OCI-LY3 (cell line): Measurements from ENCODE around the gene PTPN13.

ENCODE experiments used
- H2AFZ ChIP-seq: fragments of 200-600, 300-600 bp; shearing (Covaris generic); 2 replicates; pipeline ENCODE4 v1.6.0; 2014; ENCODE audit warnings: antibody characterized with exemption, low read depth, low read length
- H3K27ac ChIP-seq: fragments of 200-600, 300-600 bp; sonication (generic); 2 replicates; pipeline ENCODE4 v1.5.1; 2014; ENCODE audit warnings: mild to moderate bottlenecking, low read length, moderate library complexity, mixed read lengths
- H3K27me3 ChIP-seq: fragments of 200-600, 300-600 bp; sonication (generic); 2 replicates; pipeline ENCODE4 v1.6.1; 2014; ENCODE audit warnings: low read depth, low read length, mixed read lengths
- H3K36me3 ChIP-seq: fragments of 200-600, 300-600 bp; sonication (generic); replicated peaks from 2 replicates; pipeline ENCODE3; 2014; ENCODE audit warnings: low read depth, low read length, mixed read lengths
- H3K4me1 ChIP-seq: fragments of 300-600, 200-600 bp; sonication (generic); 2 replicates; pipeline ENCODE4 v1.6.1; 2014; ENCODE audit warnings: low read length, mixed read lengths
- H3K4me2 ChIP-seq: fragments of 200-600, 300-600 bp; sonication (generic); 2 replicates; pipeline ENCODE4 v1.6.1; 2014; ENCODE audit warnings: low read length, mixed read lengths
- H3K4me3 ChIP-seq: fragments of 300-600, 200-600 bp; sonication (generic); 2 replicates; pipeline ENCODE4 v1.5.1; 2014; ENCODE audit warnings: antibody characterized with exemption, mild to moderate bottlenecking, low read length, moderate library complexity
- H3K79me2 ChIP-seq: fragments of 300-600, 200-600 bp; shearing (Covaris generic); 2 replicates; pipeline ENCODE4 v1.6.1; 2014; ENCODE audit warnings: mild to moderate bottlenecking, low read length, mixed read lengths
- H3K9ac ChIP-seq: fragments of 300-600, 200-600 bp; shearing (Covaris generic); 2 replicates; pipeline ENCODE4 v1.6.0; 2014; ENCODE audit warnings: mild to moderate bottlenecking, low read length, moderate library complexity
- H3K9me3 ChIP-seq: fragments of 200-600, 300-600 bp; shearing (Covaris generic); 2 replicates; pipeline ENCODE4 v1.6.1; 2014; ENCODE audit warnings: low read length, mixed read lengths; ENCODE audit not compliant: insufficient read depth
- H4K20me1 ChIP-seq: fragments of 200-600, 300-600 bp; sonication (generic); 2 replicates; pipeline ENCODE4 v1.6.1; 2016; ENCODE audit warnings: low read length, mixed read lengths; ENCODE audit not compliant: insufficient read depth
- CTCF ChIP-seq: fragments of 200-600, 300-600 bp; sonication (generic); IDR thresholded peaks from 2 replicates; pipeline ENCODE4 v1.5.1; 2014; ENCODE audit warnings: antibody characterized with exemption, low read length, low read depth
- EZH2phosphoT487 ChIP-seq: fragments of 200-600 bp; shearing (Covaris generic); IDR thresholded peaks from 2 replicates; pipeline ENCODE4 v1.6.1; 2018; ENCODE audit warnings: antibody characterized with exemption, mixed run types, low read depth

The PTPN13 gene

GRCh38 chr4:86769794-86770193 is 175.7 kb downstream of the PTPN13 start:
- Histone ChIP-seq H3K4me2 (no peak overlapping the region), H4K20me1 (no peaks in the 10 kb centered on the region), H3K4me3 (no peak overlapping the region), H3K27me3 (no peaks in the 10 kb centered on the region), H3K9ac (no peak overlapping the region), H3K27ac (no peak overlapping the region), H3K4me1 (no peaks in the 10 kb centered on the region), H3K79me2 (no peaks in the 10 kb centered on the region), H3K36me3 (no peaks in the 10 kb centered on the region), H3K9me3 (no peaks in the 10 kb centered on the region), H2AFZ (no peak overlapping the region)
- TF ChIP-seq CTCF (no peak), EZH2phosphoT487 (no peak)

- no peaks in the 10 kb centered on the region for H3K4me1 ChIP-seq
- no peak overlapping the region for H3K9ac ChIP-seq
- H2AFZ ChIP-seq: no peak overlapping the region
- no peaks in the 10 kb centered on the region for H3K27me3 ChIP-seq
- no peaks in the 10 kb centered on the region for H3K79me2 ChIP-seq
- H3K4me3 ChIP-seq: no peak overlapping the region
- no peaks in the 10 kb centered on the region for H3K36me3 ChIP-seq
- TF ChIP-seq EZH2phosphoT487: no peak
- TF ChIP-seq CTCF: no peak
- no peaks in the 10 kb centered on the region for H4K20me1 ChIP-seq
- no peaks in the 10 kb centered on the region for H3K9me3 ChIP-seq
- H3K27ac ChIP-seq: no peak overlapping the region
- no peak overlapping the region for H3K4me2 ChIP-seq
Observed at GRCh38 chr4:86771141-86771540, 177.0 kb downstream of the PTPN13 start.

GRCh38 chr4:86775061-86775460 is 180.9 kb downstream of the PTPN13 start:
- Histone ChIP-seq H4K20me1 (no peaks in the 10 kb centered on the region), H3K4me1 (no peaks in the 10 kb centered on the region), H3K79me2 (no peaks in the 10 kb centered on the region), H3K27ac (no peak overlapping the region), H2AFZ (no peak overlapping the region), H3K9me3 (no peaks in the 10 kb centered on the region), H3K4me3 (no peak overlapping the region), H3K36me3 (no peaks in the 10 kb centered on the region), H3K27me3 (no peaks in the 10 kb centered on the region), H3K4me2 (no peak overlapping the region), H3K9ac (no peak overlapping the region)
- TF ChIP-seq EZH2phosphoT487 (no peak), CTCF (no peak)

GRCh38 chr4:86778175-86778574 is 184.1 kb downstream of the PTPN13 start:
- Histone ChIP-seq H3K79me2 (no peaks in the 10 kb centered on the region), H3K9ac (no peak overlapping the region), H3K4me3 (no peak overlapping the region), H4K20me1 (no peaks in the 10 kb centered on the region), H3K36me3 (no peaks in the 10 kb centered on the region), H2AFZ (no peak overlapping the region), H3K4me2 (no peak overlapping the region), H3K4me1 (no peaks in the 10 kb centered on the region), H3K9me3 (no peaks in the 10 kb centered on the region), H3K27me3 (no peaks in the 10 kb centered on the region), H3K27ac (no peak overlapping the region)
- TF ChIP-seq EZH2phosphoT487 (no peak), CTCF (no peak)
